Esophagus squamous epithelium (tissue), 4 donors: ENCODE data around the gene CDC20.

Experiments used
- CTCF ChIP-seq, 6 experiments: fragments of 450-650 bp in 4 of 6; fragments of 200-600 bp in 2 of 6; sonication (generic) in 2 of 6; IDR thresholded peaks; one replicate each; pipeline ENCODE4 v1.5.1; 2016 to 2019; ENCODE audit warnings: antibody characterized with exemption in 6 of 6, mild to moderate bottlenecking in 4 of 6, moderate library complexity in 4 of 6
- POLR2A ChIP-seq, 4 donors: fragments of 450-650 bp; IDR thresholded peaks; one replicate each; pipeline ENCODE4 v1.6.1; 2017; ENCODE audit warnings: antibody characterized with exemption in 4 of 4, mild to moderate bottlenecking in 4 of 4, moderate library complexity in 3 of 4

GRCh38 chr1:43316738-43317520 lies 41.9 kb upstream of the CDC20 start:
- TF ChIP-seq CTCF (IDR thresholded peaks at IDR 0.05) (no peak), POLR2A (IDR thresholded peaks at IDR 0.05) (no peak)
